Lower lobe of right lung (tissue), 2 donors: Measurements from ENCODE around the gene CLDN34. TPM values are rescaled to one million over a fixed set of nuclear protein-coding genes. Genes with fewer than 3 reads are reported as not detected.

ENCODE experiments used
- ATAC-seq, 2 donors: fragments of 200-7000 bp; cut with Tn5 transposase; one replicate each; pipeline ENCODE4 v1.9.1; 2020 to 2022; ENCODE audit warnings: mild to moderate bottlenecking in 2 of 2, moderate library complexity in 2 of 2
- DNase-seq: peaks from one replicate; pipeline ENCODE4 v3.0.0-alpha.2; 2020
- H3K27ac ChIP-seq: fragments of 200-600 bp; one replicate; pipeline ENCODE4 v1.8.0; 2022
- H3K27me3 ChIP-seq: fragments of 200-600 bp; one replicate; pipeline ENCODE4 v1.8.0; 2022; ENCODE audit warnings: low read depth
- H3K36me3 ChIP-seq: fragments of 200-600 bp; one replicate; pipeline ENCODE4 v1.8.0; 2022; ENCODE audit warnings: mild to moderate bottlenecking
- H3K4me1 ChIP-seq: fragments of 200-600 bp; one replicate; pipeline ENCODE4 v1.8.0; 2022
- H3K4me3 ChIP-seq: fragments of 200-600 bp; one replicate; pipeline ENCODE4 v1.8.0; 2022; ENCODE audit warnings: mild to moderate bottlenecking
- H3K9me3 ChIP-seq: fragments of 200-600 bp; one replicate; pipeline ENCODE4 v1.8.0; 2022
- intact Hi-C: fragments of 100-400 bp; cut with DNase I; formaldehyde crosslinking; loops from one replicate; pipeline ENCODE4 v1.11.0; 2022
- long read RNA-seq: library from polyadenylated mRNA; unstranded; transcript quantifications from one replicate; pipeline ENCODE4 v2.0.0, GENCODE V29; 2021
- total RNA-seq: library from RNA; stranded (reverse); fragmentation: NEBNext Ultra II Directional; extraction: Animal tissue kit (Norgen Biotek cat#: 25700); gene quantifications from one replicate; pipeline ENCODE4 v1.2.1, GENCODE V29; 2021
- TF ChIP-seq, protein P1 (sequence below): fragments of 200-600 bp; IDR thresholded peaks from one replicate; pipeline ENCODE4 v1.8.0; 2022; ENCODE audit warnings: antibody characterized with exemption, mild to moderate bottlenecking
- donor health status: DM: no; HTN: yes; CAD: no; lungs with severe emphysema.

CLDN34 gene, protein sequence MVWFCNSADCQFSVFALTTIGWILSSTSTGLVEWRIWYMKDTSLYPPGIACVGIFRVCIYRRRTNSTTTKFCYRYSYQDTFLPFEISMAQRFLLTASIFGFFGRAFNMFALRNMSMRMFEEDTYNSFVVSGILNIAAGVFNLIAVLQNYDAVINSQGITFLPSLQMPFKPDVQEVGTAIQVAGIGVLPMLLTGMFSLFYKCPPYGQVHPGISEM
- total RNA-seq, result 0.50 TPM
- long read RNA-seq, result 0 reads

DNA sequence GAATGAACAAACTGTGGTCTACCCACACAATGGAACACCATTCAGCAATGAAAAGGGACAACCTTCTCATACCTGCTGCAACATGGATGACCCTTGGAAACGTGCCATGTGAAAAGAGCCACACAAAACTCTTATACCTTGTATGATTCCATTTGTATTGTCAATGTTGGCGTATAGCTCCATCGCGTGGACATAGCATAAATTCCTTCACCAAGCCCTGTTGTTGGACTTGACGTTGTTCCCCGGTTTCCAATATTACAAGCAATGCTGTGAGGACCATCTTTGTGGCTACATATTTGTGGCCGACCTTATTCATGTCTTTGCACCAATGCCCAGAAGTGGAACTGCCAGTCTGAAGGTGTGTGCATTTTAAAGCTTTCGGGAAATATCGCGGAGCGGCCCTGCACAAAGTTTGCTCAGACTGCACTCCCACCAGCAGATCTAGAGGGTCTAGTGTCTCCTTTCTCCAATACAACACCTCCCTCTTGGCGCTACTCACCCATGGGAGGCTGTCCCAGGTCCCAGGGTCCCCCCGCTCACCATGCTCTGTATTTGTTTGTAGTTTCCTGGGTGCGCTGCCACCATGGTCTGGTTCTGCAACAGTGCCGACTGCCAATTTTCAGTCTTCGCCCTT lies at the start of gene CLDN34:
CLDN34 (plus strand) TSS at position 584 of the 634 bp plus-strand sequence; CDS start at position 584, 0 bp downstream.
- TF ChIP-seq, protein P1, sequence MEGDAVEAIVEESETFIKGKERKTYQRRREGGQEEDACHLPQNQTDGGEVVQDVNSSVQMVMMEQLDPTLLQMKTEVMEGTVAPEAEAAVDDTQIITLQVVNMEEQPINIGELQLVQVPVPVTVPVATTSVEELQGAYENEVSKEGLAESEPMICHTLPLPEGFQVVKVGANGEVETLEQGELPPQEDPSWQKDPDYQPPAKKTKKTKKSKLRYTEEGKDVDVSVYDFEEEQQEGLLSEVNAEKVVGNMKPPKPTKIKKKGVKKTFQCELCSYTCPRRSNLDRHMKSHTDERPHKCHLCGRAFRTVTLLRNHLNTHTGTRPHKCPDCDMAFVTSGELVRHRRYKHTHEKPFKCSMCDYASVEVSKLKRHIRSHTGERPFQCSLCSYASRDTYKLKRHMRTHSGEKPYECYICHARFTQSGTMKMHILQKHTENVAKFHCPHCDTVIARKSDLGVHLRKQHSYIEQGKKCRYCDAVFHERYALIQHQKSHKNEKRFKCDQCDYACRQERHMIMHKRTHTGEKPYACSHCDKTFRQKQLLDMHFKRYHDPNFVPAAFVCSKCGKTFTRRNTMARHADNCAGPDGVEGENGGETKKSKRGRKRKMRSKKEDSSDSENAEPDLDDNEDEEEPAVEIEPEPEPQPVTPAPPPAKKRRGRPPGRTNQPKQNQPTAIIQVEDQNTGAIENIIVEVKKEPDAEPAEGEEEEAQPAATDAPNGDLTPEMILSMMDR, result no peak
- intact Hi-C loops, result no loop called here
- no peak for ATAC-seq

DNA sequence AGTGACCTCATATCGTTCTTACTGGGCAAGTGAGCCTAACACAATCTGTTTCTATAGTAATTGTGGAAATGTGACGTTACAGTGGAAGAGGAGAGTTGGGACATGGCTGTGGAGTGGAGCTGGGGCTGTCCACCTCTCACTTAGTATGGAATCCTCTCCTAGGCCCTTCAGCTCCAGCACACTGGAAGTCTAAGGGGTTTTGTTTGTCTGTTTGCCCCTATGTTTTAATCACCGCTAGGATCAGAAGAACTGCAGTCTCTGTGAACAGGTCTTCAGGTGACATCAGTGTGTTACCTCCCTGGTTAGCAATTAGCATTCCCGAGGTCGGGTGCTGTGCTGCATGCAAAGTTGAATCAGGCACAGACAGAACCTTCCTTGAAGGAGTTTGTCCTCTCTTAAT lies 49.3 kb upstream of the CLDN34 start:
- ATAC-seq (no peak), DNase-seq (no peak)
- Histone ChIP-seq H3K4me1 (no peaks in the 10 kb centered on the region), H3K27ac (no peak overlapping the region), H3K36me3 (no peaks in the 10 kb centered on the region), H3K27me3 (no peaks in the 10 kb centered on the region), H3K9me3 (no peaks in the 10 kb centered on the region), H3K4me3 (no peak overlapping the region)
- TF ChIP-seq, protein P1, result no peak
- intact Hi-C loops, result no loop called here

More for the DNA sequence above, at the start of gene CLDN34:
- Histone ChIP-seq H3K4me3 (no peak within 1 kb of the TSS), H3K9me3 (no peaks in the 10 kb centered on the region), H3K4me1 (no peaks in the 10 kb centered on the region), H3K27me3 (no peaks in the 10 kb centered on the region), H3K36me3 (no peaks in the 10 kb centered on the region), H3K27ac (no peak within 1 kb of the TSS)
- no peak for DNase-seq

DNA sequence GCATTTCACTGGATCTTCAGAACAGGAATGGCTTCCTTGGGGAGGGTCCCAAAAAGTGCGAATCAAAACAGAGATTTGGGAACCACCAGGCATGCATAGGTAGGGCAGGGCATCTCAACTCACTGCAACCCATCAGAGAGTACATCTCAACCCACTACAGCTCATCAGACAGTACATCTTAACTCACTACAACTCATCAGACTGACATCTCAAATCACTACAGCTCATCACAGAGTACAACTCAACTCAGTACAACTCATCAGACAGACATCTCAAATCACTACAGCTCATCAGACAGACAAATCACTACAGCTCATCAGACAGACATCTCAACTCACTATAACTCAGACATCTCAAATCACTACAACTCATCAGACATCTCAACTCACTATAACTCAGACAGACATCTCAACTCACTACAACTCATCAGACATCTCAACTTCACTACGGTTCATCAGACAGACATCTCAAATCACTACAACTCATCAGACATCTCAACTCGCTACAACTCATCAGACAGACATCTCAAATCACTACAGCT lies 47.5 kb upstream of the CLDN34 start:
- Histone ChIP-seq H3K4me3 (no peak overlapping the region), H3K27ac (no peak overlapping the region), H3K4me1 (no peaks in the 10 kb centered on the region), H3K9me3 (no peaks in the 10 kb centered on the region), H3K36me3 (no peaks in the 10 kb centered on the region), H3K27me3 (no peaks in the 10 kb centered on the region)
- ATAC-seq (no peak), DNase-seq (no peak)
- intact Hi-C loops, result no loop called here
- TF ChIP-seq, protein P1, result no peak

DNA sequence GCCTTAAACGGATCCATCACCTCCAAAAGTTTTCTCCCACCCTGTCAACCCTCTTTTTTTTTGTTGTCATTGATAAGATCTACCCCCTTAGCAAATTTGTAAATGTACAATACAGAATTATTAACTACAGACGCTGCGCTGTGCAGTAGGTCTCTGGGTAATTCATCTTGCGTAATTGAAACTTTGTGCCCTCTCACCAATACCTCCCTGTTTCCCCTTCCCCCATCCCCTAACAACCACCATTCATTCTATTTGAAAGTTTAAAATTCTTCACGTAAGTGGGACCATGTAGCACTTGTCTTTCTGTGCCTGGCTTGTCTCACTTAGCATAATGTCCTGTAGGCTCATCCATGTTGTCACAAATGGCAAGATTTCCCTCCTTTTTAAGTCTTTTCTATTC lies 45.8 kb upstream of the CLDN34 start:
- no peaks in the 10 kb centered on the region for H3K27me3 ChIP-seq
- ATAC-seq, result no peak
- TF ChIP-seq, protein P1, result no peak
- H3K27ac ChIP-seq, result no peak overlapping the region
- no peaks in the 10 kb centered on the region for H3K4me1 ChIP-seq
- H3K36me3 ChIP-seq, result no peaks in the 10 kb centered on the region
- DNase-seq, result no peak
- no peak overlapping the region for H3K4me3 ChIP-seq
- intact Hi-C loops, result no loop called here
- no peaks in the 10 kb centered on the region for H3K9me3 ChIP-seq

DNA sequence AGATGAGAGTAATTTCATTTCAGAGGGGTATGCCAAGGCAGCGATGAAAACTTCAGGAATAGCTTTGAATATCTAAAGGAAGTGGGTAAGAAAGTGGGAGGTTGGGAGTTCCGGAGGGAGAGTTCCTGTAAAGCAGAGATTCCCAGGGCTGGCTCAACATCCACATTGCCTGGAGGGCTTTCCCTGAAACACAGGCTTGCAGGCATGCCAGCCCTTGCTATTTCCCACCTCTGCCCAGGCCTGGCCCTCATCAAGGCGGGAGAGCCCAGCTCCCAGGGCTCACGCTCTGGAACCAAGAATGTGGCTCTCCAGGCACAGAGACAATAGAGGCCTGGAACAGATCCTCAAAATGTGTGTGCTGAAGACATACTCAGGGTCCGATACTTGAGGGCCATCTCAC lies 43.8 kb upstream of the CLDN34 start:
- intact Hi-C loops, result no loop called here
- no peak overlapping the region for H3K4me3 ChIP-seq
- H3K9me3 ChIP-seq, result no peaks in the 10 kb centered on the region
- H3K27ac ChIP-seq, result no peak overlapping the region
- TF ChIP-seq, protein P1, result no peak
- ATAC-seq (no peak), DNase-seq (no peak)
- no peaks in the 10 kb centered on the region for H3K27me3 ChIP-seq
- H3K4me1 ChIP-seq, result no peaks in the 10 kb centered on the region
- H3K36me3 ChIP-seq, result no peaks in the 10 kb centered on the region
